DMS53 (cell line): Measurements from ENCODE around the gene SMAD7.

Experiments
- DNase-seq: peaks from one replicate; lab custom pipeline; 2025; lab: John Stamatoyannopoulos, UW

SMAD7 gene

DNA sequence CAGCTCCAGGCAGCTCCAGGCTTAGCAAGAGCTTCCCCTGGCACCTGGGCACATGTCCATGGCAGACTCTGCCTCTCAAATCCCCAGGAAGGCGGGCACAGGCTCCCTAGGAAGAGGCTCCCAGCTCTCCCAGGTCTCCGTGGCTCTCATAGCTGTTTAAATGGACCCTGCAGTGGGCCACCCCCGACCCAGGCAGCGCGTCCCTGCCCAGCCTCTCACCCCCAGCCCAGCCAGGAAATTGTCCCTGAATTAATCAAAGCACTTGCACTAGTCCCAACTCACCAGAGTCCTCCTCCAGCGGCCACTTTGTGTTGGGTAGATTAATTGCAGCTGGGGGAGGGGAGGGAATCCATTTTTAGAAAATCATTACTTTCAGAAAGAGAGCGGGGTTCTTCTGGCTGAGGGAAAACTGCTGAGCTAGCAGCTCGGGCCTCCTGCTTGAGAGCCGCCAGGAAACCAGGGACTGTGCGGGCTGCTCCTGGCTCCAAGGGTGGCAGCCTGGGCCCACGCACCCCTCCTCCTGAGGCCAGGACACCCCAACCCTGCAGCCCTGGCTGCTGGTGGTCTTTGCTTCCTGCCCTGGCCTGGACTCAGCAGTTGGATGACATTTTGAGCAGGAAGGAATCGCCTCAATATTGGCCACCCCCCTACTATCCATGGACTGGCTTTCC lies 36.0 kb downstream of the SMAD7 start:
- DNase-seq: no peak

DNA sequence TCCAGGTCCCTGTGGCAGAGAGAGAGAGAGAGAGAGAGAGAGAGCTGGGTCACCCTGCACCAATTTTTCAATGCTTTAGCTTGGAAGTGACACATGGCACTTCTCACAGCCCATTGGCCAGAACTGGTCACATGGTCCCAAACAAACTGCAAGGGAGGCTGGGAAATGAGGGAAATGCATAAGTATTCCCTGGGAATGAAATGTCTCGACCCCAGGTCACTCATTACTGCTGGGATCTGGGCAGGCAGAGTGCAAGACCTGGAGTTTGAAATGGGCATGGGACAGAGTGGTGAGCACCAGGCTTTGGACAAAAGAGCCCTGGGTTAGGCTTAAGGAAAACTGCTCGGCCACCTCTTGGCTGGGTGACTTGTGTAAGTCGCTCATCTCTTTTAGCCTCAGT lies 37.0 kb downstream of the SMAD7 start:
- DNase-seq: peak; percentile 32

DNA sequence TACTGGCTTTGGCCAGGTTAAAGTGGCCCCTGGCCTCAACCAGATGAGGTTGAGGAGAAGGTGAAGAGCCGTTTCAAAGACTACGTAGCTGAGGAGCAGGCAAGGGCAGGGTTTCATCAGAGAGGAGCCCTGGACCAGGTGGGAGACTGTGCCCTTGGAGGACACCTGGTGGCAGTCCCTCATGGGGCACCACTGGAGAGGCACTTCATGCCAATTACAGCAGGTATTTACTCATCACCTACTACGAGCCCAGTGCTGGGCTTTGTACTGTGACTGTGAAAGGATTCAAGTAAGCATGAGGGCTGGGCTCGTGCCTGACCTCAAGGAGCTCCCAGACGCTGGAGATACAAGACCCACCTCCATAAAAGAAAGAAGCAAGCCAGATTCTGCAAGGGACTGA lies 37.6 kb downstream of the SMAD7 start:
- DNase-seq: peak; percentile 73

DNA sequence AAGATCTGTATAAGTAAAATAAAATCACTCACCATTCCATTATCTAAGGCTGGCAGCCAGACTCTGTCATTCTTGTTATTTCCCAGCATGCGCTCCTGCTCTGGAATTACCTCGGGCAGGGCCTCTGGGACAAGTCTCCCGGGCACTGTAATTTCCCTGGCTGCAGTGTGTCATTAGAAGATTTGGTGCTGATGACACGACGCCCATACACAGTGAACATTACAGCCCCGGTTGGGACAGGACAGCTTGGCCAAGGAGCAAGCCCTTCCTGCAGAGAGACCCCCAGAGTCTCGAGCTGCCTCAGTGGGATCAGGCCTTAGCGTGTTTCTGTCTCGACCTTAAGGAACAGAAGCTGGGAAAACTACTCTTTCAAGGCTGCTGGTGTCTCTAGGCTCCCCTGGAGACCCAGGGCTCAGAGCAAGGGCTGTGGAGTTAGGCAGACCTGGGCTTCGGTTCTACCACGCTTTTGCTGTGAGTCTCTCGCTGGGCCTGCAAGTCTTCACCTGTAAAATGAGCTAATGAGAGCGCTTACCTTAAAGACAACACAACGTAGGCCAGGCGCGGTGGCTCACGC lies 39.7 kb downstream of the SMAD7 start:
- no peak for DNase-seq

DNA sequence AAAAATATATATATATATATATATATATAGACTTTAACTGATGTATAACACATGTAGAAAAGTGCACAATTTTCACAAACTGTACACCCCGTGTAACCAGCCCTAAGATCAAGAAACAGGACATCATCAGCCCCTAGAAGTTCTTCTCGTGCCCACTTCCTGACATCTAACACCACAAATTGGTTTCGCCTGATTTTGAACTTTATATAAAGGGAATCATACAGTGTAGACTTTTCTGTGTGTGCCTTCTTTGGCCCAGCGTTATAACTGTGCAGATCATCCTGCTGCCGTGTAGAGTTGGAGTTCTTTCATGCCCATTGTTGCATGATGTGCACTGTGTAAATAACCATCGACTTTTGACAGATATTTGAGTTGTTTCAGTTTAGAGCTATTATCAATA lies 41.0 kb downstream of the SMAD7 start:
- DNase-seq: no peak

DNA sequence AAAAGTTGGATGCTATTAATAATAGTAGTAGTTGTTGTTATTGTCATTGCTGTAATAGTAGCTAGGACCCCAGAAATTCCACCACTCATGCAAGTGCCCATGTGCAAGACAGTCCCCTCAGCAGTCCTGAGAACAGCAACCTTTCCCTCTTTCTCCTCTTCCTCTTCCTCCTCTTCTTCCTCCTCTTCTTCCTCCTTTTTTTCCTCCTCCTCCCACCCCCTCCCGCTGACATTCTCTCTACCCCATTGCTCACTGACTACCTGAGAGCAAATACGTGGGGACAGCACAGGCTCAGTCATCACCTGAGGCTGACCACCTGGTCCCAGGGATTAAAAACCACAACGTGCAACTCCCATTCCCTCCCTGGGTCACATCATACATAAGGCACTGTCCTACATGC lies 41.8 kb downstream of the SMAD7 start:
- DNase-seq: no peak

DNA sequence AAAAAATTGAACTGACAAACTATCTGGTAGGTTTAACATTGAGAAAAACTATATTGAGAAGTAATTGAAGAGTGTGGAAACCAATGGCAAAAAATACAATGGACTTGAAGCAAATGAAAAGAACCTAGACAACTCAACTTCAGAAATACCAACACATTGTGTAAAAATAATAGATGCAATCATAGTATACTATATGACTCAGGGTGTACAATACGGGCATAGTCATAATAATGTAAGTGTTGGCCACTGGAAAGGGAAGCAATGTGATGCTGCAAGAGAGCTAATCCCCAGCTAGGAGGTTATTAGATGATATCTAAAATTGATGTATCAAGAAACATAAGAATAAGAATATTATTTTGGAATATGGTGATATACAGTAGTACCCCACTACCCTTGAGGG lies 45.3 kb downstream of the SMAD7 start:
- DNase-seq: no peak

DNA sequence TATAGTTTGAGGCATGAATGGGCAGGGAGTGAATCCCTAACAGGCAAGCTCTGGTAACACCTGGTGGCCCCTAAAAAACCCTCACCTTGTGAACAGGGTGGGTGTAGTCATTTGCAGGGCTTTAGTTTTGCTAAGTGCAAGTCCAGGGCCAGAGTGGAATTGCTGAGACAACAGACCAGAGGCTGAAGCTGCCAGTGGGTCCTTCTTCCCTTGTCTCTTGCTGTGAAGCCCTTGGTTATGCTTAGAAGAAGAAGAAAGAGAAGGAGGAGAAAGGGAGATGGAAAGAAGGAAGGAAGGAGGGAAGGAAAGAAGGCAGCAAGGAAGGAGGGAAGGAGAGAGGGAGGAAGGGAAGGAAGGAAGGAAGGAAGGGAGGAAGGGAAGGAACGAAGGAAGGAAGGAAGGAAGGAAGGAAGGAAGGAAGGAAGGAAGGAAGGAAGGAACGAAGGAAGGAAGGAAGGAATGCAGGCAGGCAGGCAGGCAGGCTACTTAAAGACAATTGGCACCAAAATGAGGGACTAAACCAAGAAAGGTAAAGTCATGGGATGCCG lies 45.8 kb downstream of the SMAD7 start:
- no peak for DNase-seq

DNA sequence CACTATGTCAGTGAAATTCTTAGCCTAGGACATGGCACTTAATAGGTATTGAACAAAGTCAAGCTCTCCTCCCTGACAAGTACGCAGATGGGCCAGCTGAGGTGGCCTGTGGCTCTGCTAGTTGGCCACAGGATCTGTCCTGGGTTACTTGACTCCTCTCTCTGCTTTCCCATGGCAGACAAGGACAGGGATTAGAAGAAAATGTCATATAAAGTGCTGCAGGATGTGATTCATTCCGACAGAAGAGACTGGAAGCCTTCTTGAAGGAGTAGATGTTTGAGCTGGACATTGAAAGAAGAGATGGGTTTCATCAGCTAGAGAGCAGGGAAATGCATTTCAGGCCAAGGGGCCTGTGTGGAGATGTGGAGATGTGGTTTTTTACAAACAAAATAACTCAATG lies 46.7 kb downstream of the SMAD7 start:
- DNase-seq: no peak

DNA sequence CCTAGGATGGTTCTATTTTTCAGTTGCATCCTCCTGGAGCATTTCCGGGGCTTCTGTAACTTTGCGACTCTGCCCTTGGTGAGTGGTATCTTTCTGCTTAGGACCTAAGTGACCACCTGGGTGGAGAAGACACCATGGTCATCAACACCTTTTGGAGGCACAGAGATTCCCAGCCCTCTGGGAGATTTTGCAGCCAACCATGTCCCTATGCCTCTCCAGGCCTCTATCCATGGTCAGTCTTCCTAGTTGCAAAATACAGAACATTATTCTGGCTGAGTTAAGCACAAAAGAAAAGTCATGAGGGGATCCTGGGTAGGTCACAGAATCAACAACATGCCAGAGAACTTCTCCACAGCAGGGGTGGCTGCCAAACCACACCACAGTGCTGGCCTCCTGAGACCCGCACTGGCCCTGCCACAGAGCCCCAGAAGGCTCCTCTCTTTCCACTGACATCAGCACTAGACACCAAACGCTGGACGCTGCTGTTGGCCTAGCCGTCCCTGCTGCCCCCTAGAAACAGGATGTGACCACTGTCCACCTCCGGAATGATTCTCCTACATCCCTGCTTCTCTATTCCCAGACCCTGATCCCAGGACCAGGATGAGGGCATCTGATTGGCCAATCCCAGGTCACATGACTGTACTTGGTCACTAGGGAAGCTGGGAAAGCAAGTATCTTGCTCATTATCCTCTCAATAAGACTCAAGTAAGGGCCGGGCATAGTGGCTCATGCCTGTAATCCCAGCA lies 47.7 kb downstream of the SMAD7 start:
- DNase-seq: no peak

DNA sequence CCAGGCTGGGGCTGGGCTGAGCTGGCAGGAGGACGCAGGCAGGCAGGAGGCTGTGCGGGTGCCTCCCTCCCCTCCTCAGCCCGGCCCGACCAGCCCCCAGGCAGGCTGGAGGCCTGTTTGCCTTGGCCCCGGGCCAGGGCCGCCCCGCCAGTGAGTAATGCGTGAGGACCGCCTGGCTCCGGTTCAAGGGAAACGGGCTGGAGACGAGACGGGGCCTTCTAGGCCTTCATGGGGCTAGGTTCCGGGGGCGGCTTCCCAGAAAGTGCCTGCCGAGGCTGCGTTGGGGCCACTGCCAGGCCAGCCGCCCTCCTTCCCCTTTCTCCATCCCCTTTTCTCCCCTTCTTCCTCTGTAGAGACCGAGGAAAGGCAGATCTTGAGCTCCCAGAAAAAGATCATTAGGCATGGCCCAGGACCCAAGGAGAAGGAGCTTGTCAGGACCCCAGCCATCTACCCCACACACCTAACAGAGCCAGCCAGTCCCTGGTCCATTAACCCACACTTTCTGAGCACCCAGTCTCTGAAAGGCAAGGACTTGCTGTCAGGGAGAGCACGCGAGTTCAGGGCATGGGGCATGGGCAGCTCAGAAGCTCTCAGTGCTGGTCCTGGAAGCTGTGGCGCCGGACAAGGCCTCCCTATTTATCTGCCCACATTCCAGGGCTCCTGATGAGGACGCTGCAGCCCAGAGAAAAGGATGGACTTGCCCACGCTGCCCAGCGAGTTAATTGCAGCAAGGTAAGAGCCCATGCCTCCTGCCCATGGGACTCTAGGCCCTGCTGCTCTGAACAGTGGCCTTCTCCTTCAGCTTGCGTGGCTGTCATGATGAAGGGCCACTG lies 48.5 kb downstream of the SMAD7 start:
- peak; percentile 97 for DNase-seq

DNA sequence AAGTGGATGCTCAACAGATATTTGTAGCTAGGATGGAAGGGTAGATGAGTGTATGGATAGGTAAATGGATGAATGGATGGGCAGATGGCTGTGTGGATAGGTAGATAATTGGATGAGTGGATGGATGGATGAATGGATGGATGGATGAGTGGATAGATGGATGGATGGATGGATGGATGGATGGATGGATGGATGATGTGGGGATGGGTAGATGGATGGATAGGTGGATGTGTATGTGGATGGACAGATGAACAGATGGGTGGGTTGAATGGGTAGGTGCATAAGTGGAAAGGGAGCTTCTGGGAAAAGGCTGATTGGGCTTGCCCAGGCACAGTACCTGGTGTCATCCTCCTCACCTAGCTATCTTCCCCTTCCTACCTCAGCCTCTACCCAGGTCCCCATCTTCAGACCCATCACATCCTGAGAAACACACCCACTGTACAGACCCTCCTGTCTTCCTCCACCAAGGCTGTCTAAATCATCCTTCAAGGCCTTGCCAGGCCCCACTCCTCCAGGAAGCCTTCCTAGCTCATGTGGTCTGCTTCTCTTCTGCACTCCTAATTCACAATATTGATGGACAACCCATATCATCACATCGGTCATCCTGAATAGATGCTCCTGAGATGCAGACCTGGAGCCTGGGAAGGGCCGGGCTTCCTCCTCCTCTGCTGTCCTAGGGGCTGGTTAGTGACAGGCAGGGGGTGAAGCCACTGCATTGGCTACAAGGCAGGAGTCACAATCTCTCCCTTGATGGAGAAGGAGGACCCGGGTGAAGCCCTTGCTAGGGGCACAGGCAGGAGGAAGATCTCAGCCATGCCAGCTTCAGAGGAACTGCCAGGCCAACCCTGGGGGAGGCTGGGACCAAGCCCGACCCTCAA lies 49.4 kb downstream of the SMAD7 start:
- no peak for DNase-seq

DNA sequence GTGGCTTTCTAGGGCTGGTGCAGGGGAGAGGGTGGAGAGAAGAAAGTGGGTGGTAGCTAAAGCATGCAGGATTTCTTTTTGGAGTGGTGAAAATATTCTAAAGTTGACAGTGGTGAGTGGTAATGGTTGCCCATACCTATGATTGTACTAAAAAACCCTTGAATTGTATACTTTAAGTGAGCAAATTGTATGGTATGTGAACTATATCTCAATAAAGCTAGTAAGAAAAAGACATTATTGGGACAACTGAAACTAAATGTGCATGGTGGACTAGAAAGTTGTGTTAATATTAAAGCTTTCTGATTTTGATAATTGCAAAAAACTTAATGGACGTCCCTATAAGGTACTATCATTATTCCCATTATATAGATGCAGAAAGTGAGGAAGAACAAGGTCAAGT lies 50.3 kb downstream of the SMAD7 start:
- no peak for DNase-seq

DNA sequence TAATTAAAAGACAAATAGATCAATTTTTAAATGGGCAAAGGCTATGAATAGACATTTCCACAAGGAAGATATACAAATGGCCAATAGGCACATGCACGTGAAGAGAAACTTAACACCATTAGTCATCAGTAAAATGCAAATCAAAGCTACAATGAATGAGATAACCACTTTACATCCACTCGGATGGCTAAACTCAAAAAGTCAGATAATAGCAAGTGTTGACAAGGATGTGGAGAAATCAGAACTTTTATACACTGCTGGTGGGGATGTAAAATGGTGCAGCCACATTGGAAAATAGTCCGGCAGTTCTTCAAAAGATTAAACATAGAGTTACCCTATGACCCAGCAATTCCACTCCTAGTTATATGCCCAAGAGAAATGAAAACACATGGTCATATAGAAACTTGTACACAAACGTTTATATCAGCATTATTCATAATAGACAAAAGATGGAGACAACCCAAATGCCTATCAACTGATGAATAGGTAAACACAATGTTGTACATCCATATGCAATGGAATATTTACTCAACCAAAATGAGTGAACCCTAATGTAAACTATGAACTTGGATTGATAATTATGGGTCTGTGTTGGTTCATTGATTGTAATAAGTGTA lies 51.1 kb downstream of the SMAD7 start:
- DNase-seq: no peak

DNA sequence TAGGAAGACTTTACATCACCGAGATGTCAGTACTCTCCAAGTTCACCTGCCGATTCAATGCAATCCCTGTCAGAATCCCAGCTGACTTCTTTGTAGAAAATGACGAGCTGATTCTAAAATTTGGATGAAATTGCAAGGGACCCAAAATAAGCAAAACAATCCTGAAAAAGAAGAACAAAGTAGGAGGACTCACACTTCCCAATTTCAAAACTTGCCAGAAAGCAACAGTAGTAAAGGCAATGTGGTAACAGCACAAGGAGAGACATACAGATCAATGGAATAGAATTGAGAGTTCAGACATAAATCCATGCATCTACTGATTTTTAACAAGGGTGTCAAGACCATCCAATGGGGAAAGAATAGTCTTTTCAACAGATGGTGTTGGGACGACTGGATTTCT lies 52.2 kb downstream of the SMAD7 start:
- DNase-seq: no peak

DNA sequence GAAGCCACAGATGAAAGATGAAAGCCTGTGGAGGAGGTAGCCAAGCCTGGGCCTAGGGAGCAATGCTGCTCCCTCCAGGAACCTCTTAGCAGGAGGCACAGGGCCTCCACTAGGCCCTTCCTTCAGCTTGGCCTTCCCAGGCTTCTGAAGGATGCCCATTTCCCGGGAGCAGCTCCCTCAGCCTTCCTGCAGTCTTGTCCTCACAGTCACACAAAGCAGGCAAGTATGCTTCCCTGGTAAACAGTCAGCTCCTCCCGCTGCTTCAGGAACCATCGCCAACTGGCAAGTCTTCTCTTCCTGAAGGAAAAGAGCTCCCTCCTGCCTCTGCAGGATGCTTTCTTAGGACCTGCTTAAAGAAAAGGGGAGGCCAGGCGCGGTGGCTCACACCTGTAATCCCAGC lies 53.2 kb downstream of the SMAD7 start:
- DNase-seq: no peak

DNA sequence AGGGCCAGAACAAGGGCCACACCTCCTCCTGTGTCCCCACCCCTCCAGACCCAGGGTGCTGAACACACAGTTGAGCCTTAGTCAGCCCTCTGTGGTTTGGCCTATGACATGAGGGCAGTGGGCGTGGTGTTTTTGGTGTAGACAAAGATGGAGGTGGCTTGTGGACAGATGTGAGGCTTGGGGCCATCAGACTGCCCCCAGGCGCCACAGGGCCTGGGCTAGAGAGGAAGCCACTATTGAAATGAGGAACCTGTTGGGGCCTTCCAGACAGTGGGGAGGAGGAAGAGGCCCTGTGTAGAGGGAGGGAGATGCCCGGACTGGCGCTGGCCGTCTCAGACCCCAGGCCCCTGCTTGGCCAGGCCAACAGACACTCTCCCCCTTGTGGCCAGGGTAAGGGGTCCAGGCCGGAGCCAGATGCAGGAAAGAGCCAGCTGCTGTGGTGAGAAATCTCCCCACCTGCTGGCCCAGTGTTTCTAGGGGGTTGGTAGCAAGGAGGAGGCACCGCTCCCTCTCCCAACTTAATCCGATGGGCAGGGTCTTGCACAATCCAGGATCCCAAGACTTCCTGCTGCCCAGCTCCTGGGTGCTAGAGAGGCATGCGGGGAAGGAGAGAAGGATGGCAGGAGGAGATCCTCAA lies 53.8 kb downstream of the SMAD7 start:
- no peak for DNase-seq

DNA sequence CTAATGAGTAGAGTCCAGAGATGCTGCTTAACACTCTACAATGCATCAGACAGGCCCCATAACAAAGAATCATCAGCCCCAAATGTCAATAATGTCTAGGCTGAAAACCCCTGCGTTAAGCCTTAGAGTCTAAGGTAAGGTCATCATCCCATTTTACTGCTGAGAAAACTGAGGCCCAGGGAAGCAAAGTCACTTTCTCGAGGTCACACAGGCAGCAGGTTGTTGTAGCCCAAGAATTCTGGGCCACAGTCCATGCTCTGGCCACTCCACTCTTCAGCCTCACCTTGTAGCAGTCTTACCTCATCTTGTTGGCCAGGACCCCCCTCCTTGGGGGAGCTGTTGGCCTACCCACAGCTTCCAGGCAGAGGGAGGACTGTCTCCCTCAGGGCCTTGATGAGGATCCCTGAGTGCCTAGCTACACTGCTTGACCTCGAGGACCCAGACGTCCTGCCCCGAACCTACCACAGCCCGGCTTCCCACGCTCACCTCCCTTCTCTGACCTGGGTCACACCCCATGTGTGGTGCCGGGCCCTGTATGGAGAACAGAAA lies 54.4 kb downstream of the SMAD7 start:
- no peak for DNase-seq

DNA sequence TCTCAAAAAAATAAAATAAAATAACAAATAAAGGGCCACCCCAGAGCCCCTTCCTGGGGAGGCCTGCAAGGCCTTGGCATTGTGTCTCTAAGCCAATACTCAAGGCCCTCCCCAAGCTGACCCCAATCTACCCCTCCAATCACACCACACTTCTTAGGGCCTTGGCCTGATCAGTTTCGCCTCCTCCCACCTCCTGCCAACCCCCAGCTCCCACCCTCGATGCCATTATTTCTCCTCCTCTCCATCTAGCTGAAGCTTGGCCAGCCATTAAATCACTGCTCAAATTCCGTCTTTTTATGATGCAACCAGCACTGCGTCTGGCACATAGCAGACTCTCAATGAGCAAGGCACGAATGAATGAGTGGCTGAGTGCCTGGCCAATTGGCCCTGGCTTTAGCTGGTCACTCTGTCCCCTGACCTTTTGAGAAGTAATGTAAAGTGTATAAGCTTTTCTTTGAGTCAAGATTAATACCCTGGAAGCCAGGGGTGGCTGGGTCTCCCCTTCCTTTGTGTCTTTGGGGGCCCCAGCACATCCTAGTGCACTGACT lies 55.9 kb downstream of the SMAD7 start:
- no peak for DNase-seq
